SK-N-SH treated with all-trans-retinoic acid at 6 μM for 48 hours (cell line): Measurements from ENCODE around the gene ARHGEF16.

ENCODE experiments used
- POU6F1 ChIP-seq: fragments of 250-450 bp; sonication (Bioruptor Pico); IDR thresholded peaks from 2 replicates; pipeline ENCODE4 v1.8.0; 2021; ENCODE audit warnings: low read depth, mild to moderate bottlenecking, moderate library complexity, borderline replicate concordance
- ZFP3 ChIP-seq: fragments of 250-450 bp; sonication (Bioruptor Pico); IDR thresholded peaks from 2 replicates; pipeline ENCODE4 v1.5.0; 2020; ENCODE audit warnings: mild to moderate bottlenecking, moderate library complexity
- ZFP30 ChIP-seq: fragments of 450-650 bp; formaldehyde crosslinking; IDR thresholded peaks from 2 replicates; pipeline ENCODE4 v1.5.0; 2022; ENCODE audit warnings: mild to moderate bottlenecking, moderate library complexity

- TF ChIP-seq POU6F1 (CRISPR knock-in tag) (no peak), ZFP3 (no peak), ZFP30 (CRISPR knock-in tag) (no peak)
Measured at GRCh38 chr1:3518256-3518655, 63.8 kb downstream of the ARHGEF16 start.
